Colon (tissue), 2 donors: ENCODE measurements around the gene FBLN1.
"Not testable (repeated sequence)": the region's sequence is repeated elsewhere in the genome, so short reads cannot be mapped to it uniquely, and the experiment has no call there.

Experiments used
- FAIRE-seq: peaks from 2 replicates; lab custom pipeline; 2012; peaks lifted over from hg19 to GRCh38; lab: Jason Lieb, UNC
- donor health status: control.
- donor health status: control.

Gene FBLN1

GRCh38 chr22:45502215-45503049 is at the start of gene FBLN1:
TSS of gene FBLN1 (plus strand) at chr22:45502883. CDS start at chr22:45502986, 103 bp downstream.
- FAIRE-seq: no peak

- FAIRE-seq: no peak
Observed at GRCh38 chr22:45453764-45454163, 48.9 kb upstream of the FBLN1 start.

- no peak for FAIRE-seq
Observed at GRCh38 chr22:45454275-45454674, 48.4 kb upstream of the FBLN1 start.

- no peak for FAIRE-seq
Observed at GRCh38 chr22:45455212-45455611, 47.5 kb upstream of the FBLN1 start.

GRCh38 chr22:45455621-45456020 is 47.1 kb upstream of the FBLN1 start:
- FAIRE-seq: no peak

GRCh38 chr22:45456811-45457210 is 45.9 kb upstream of the FBLN1 start:
- FAIRE-seq: no peak

- FAIRE-seq: no peak
Observed at GRCh38 chr22:45458532-45458931, 44.2 kb upstream of the FBLN1 start.

GRCh38 chr22:45459235-45459634 is 43.4 kb upstream of the FBLN1 start:
- FAIRE-seq: no peak

GRCh38 chr22:45460288-45461109 is 42.2 kb upstream of the FBLN1 start:
- no peak for FAIRE-seq

- no peak for FAIRE-seq
Observed at GRCh38 chr22:45462034-45462655, 40.5 kb upstream of the FBLN1 start.

GRCh38 chr22:45463691-45464090 is 39.0 kb upstream of the FBLN1 start:
- FAIRE-seq: not testable (repeated sequence)

GRCh38 chr22:45465633-45466032 is 37.0 kb upstream of the FBLN1 start:
- no peak for FAIRE-seq

GRCh38 chr22:45468872-45469271 is 33.8 kb upstream of the FBLN1 start:
- FAIRE-seq: no peak

- FAIRE-seq: no peak
Observed at GRCh38 chr22:45469281-45470073, 33.2 kb upstream of the FBLN1 start.

GRCh38 chr22:45470871-45471270 is 31.8 kb upstream of the FBLN1 start:
- FAIRE-seq: no peak

- FAIRE-seq: no peak
Observed at GRCh38 chr22:45472426-45472825, 30.3 kb upstream of the FBLN1 start.

GRCh38 chr22:45473626-45474237 is 29.0 kb upstream of the FBLN1 start:
- FAIRE-seq: no peak

- no peak for FAIRE-seq
Observed at GRCh38 chr22:45475063-45475747, 27.5 kb upstream of the FBLN1 start.

GRCh38 chr22:45475851-45476514 is 26.7 kb upstream of the FBLN1 start:
- FAIRE-seq: no peak

- FAIRE-seq: no peak
Observed at GRCh38 chr22:45476814-45477213, 25.9 kb upstream of the FBLN1 start.
